Measurements from ENCODE around the gene GRM4.

GRM4 gene

GRCh38 chr6:34128045-34128444 is 17.8 kb downstream of the GRM4 start:
- no peak overlapping the region for H3K4me3 ChIP-seq (ENCODE audit: low read depth, low read length)
- TF ChIP-seq, protein P1, sequence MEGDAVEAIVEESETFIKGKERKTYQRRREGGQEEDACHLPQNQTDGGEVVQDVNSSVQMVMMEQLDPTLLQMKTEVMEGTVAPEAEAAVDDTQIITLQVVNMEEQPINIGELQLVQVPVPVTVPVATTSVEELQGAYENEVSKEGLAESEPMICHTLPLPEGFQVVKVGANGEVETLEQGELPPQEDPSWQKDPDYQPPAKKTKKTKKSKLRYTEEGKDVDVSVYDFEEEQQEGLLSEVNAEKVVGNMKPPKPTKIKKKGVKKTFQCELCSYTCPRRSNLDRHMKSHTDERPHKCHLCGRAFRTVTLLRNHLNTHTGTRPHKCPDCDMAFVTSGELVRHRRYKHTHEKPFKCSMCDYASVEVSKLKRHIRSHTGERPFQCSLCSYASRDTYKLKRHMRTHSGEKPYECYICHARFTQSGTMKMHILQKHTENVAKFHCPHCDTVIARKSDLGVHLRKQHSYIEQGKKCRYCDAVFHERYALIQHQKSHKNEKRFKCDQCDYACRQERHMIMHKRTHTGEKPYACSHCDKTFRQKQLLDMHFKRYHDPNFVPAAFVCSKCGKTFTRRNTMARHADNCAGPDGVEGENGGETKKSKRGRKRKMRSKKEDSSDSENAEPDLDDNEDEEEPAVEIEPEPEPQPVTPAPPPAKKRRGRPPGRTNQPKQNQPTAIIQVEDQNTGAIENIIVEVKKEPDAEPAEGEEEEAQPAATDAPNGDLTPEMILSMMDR (IDR thresholded peaks at IDR 0.05; ENCODE audit: low read depth, low read length, missing control alignments): no peak
- DNase-seq (ENCODE audit: low read depth): no peak

GRCh38 chr6:34126419-34126818 is 19.5 kb downstream of the GRM4 start:
- TF ChIP-seq, protein P1 (IDR thresholded peaks at IDR 0.05; ENCODE audit: low read depth, low read length, missing control alignments): no peak
- no peak overlapping the region for H3K4me3 ChIP-seq (ENCODE audit: low read depth, low read length)
- DNase-seq (ENCODE audit: low read depth): no peak

DNA sequence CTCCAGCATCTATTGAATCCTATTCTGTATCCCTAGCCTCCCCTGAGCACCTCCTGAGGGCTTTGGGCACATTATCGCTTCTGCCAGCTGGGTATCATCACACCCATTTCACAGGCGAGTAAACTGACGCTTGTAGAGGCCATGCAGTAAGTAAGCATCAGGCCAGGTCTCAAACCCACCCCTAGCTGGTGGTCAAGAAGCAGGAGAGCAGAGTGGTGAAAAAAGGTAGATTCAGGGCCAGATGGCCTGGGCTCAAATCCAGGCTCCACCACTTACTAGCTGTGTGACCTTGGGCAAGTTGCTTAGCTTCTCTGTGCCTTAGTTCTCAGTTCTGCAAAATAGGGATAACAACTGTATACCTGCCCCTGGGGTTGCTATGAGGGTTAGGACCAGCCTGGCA is 19.9 kb downstream of the GRM4 start:
- no peak overlapping the region for H3K4me3 ChIP-seq (ENCODE audit: low read depth, low read length)
- no peak for DNase-seq (ENCODE audit: low read depth)
- TF ChIP-seq, protein P1 (IDR thresholded peaks at IDR 0.05; ENCODE audit: low read depth, low read length, missing control alignments): no peak

- DNase-seq (ENCODE audit: low read depth): no peak
- H3K4me3 ChIP-seq (ENCODE audit: low read depth, low read length): no peak overlapping the region
- TF ChIP-seq, protein P1 (IDR thresholded peaks at IDR 0.05; ENCODE audit: low read depth, low read length, missing control alignments): no peak
These were observed 24.8 kb downstream of the GRM4 start for GRCh38 chr6:34120953-34121675.

GRCh38 chr6:34115915-34116314 is 30.0 kb downstream of the GRM4 start:
- TF ChIP-seq, protein P1 (IDR thresholded peaks at IDR 0.05; ENCODE audit: low read depth, low read length, missing control alignments): no peak
- DNase-seq (ENCODE audit: low read depth): no peak
- H3K4me3 ChIP-seq (ENCODE audit: low read depth, low read length): no peak overlapping the region

GRCh38 chr6:34115403-34115795 is 30.5 kb downstream of the GRM4 start:
- DNase-seq (ENCODE audit: low read depth): no peak
- TF ChIP-seq, protein P1 (IDR thresholded peaks at IDR 0.05; ENCODE audit: low read depth, low read length, missing control alignments): no peak
- H3K4me3 ChIP-seq (ENCODE audit: low read depth, low read length): no peak overlapping the region
